ENCODE results near the gene USH2A.
A peak's percentile ranks its signal among the peaks of the same experiment; 100 is the strongest.

Gene USH2A

GRCh38 chr1:215794156-215794555, 629.1 kb downstream of the USH2A start:
- TF ChIP-seq CTCF (IDR thresholded peaks at IDR 0.05; ENCODE audit: low read depth, low read length, missing control alignments) = no peak
- H3K4me3 ChIP-seq (ENCODE audit: low read depth, low read length) = no peak overlapping the region
- no peak for DNase-seq (ENCODE audit: low read depth)

GRCh38 chr1:215793180-215793579, 630.1 kb downstream of the USH2A start:
- peak; percentile 6 for DNase-seq (ENCODE audit: low read depth)
- TF ChIP-seq CTCF (IDR thresholded peaks at IDR 0.05; ENCODE audit: low read depth, low read length, missing control alignments) = peak; percentile 40
- in situ Hi-C loops (cut with HindIII; ENCODE audit: low sequenced_read_pairs) = no loop called here
- H3K4me3 ChIP-seq (ENCODE audit: low read depth, low read length) = no peak overlapping the region

More at GRCh38 chr1:215794156-215794555, 629.1 kb downstream of the USH2A start:
- in situ Hi-C loops (cut with HindIII; ENCODE audit: low sequenced_read_pairs) = no loop called here

GRCh38 chr1:215792446-215792845, 630.8 kb downstream of the USH2A start:
- no peak overlapping the region for H3K4me3 ChIP-seq (ENCODE audit: low read depth, low read length)
- no peak for TF ChIP-seq CTCF (IDR thresholded peaks at IDR 0.05; ENCODE audit: low read depth, low read length, missing control alignments)
- in situ Hi-C loops (cut with HindIII; ENCODE audit: low sequenced_read_pairs) = no loop called here
- DNase-seq (ENCODE audit: low read depth) = no peak

- no peak for TF ChIP-seq CTCF (IDR thresholded peaks at IDR 0.05; ENCODE audit: low read depth, low read length, missing control alignments)
- no peak for DNase-seq (ENCODE audit: low read depth)
- no peak overlapping the region for H3K4me3 ChIP-seq (ENCODE audit: low read depth, low read length)
- in situ Hi-C loops (cut with HindIII; ENCODE audit: low sequenced_read_pairs) = no loop called here
Measured at GRCh38 chr1:215789981-215790380, 633.3 kb downstream of the USH2A start.

GRCh38 chr1:215786997-215787396, 636.3 kb downstream of the USH2A start:
- in situ Hi-C loops (cut with HindIII; ENCODE audit: low sequenced_read_pairs) = no loop called here
- DNase-seq (ENCODE audit: low read depth) = no peak
- TF ChIP-seq CTCF (IDR thresholded peaks at IDR 0.05; ENCODE audit: low read depth, low read length, missing control alignments) = no peak
- H3K4me3 ChIP-seq (ENCODE audit: low read depth, low read length) = no peak overlapping the region

- DNase-seq (ENCODE audit: low read depth) = no peak
- in situ Hi-C loops (cut with HindIII; ENCODE audit: low sequenced_read_pairs) = no loop called here
- no peak for TF ChIP-seq CTCF (IDR thresholded peaks at IDR 0.05; ENCODE audit: low read depth, low read length, missing control alignments)
- H3K4me3 ChIP-seq (ENCODE audit: low read depth, low read length) = no peak overlapping the region
Measured at GRCh38 chr1:215780641-215781040, 642.6 kb downstream of the USH2A start.

- DNase-seq (ENCODE audit: low read depth) = no peak
- in situ Hi-C loops (cut with HindIII; ENCODE audit: low sequenced_read_pairs) = no loop called here
- no peak for TF ChIP-seq CTCF (IDR thresholded peaks at IDR 0.05; ENCODE audit: low read depth, low read length, missing control alignments)
- H3K4me3 ChIP-seq (ENCODE audit: low read depth, low read length) = no peak overlapping the region
Measured at GRCh38 chr1:215780139-215780538, 643.1 kb downstream of the USH2A start.
